HG02610 (cell line): ENCODE measurements around the gene LAMC1.

Experiments used
- ATAC-seq: cut with Tn5 transposase; IDR thresholded peaks from one replicate; pipeline ENCODE4 v1.9.1; 2021; ENCODE audit warnings: mild to moderate bottlenecking, moderate library complexity; ENCODE audit not compliant: unreplicated experiment

Gene LAMC1

DNA sequence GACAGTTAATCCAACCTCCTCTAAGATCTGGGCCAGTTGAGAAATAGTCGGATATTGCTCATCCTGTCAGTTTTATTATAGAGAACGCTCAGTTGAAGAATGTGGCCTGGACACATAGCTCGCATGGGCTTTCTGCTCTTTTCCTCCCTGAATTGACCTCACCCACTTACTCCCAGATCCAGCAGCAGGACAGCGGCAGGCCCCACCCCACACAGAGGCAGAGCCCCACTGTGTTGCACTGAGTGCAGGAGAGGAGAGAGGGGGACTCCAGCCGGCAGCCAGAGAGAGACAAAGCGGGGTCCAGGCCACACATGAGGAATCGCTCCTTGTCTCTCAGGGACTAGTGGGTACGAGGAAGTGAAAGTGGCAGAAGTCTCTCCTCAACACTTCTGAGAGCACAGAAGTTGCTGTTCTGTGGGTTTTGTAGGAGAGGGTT is 78.6 kb downstream of the LAMC1 start:
- no peak for ATAC-seq

DNA sequence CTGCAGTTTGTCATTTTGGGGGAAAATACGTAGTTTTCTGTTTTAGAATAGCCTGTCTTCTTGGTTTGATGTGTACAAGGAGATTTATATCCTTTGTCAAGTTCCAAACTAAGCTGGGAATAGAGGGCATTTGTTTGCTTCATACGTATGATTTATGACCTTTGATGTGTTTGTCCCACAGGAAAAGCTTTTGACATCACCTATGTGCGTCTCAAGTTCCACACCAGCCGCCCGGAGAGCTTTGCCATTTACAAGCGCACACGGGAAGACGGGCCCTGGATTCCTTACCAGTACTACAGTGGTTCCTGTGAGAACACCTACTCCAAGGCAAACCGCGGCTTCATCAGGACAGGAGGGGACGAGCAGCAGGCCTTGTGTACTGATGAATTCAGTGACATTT is 79.9 kb downstream of the LAMC1 start:
- ATAC-seq, result no peak

DNA sequence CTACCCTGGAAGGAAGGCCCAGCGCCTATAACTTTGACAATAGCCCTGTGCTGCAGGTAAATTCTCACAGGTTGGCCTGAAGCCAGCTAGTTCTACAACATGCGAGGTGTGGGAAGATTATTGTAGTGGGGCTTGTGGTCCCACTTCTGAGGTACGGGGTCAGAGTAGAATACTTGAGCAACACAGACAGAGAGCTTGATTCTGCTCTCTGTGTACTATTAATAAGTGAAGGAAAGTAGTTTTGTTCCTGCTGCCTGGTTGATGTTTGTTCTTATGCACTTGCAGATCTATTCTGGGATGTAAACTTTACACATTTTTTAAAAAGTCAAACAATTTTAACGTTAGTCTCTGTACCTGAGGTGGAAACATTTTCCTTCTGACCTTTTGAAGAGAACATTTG is 80.4 kb downstream of the LAMC1 start:
- ATAC-seq, result no peak

DNA sequence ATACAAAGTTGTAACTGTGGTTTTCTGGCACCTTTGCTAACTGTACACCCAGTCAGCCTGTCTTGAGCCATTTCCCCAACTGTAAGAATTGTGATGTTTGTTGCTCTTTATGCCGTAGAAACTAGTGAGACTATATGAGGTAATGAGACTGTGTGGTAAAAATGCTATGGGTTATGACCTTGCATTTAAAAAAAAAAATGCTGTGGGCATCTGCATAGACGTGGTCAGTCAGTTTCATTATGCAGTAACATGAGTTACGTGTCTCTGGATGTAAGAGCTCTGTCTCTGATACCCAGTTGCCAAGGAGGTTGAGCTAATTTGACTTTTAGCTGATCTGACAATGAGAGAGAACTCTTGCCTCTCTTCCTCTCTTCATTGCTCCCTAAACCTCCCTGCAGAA is 82.2 kb downstream of the LAMC1 start:
- ATAC-seq, result no peak

DNA sequence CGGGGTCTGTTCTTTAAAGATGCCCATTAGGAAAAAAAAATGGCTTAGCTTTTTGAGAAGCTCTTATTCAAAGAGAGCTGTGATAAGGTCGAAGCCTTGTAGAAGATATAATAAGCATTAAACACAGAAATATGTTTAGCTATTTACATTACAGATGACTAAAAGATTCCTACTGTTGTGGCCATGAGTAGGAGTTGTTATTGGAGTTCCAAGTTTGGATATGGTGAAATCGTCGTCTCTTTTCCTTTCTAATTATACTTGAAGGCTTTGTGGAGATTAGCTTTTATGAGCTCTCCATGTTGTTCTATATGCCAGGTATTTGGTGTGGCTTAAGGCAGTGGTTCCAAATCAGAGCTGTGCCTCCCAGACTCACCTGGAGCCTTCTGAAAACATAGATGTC is 82.9 kb downstream of the LAMC1 start:
- no peak for ATAC-seq

DNA sequence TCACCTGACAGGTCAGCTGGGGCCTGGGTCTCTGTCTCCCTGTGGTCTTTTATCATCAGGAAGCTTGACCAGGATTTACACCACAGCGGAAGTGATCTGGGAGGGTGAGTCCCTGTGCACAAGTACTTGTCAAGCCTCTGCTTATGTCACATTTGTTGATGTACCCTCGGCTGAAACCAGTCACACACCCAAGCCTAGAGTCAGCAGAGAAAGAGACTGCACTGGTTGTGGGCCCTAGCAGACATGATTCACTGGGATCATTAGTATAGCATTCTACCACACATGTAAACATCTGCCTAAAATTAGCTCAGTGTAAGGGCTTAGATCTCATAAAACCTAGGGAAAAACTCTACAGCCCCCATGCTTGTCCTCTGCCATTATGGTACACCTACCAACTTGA is 83.5 kb downstream of the LAMC1 start:
- ATAC-seq, result no peak

DNA sequence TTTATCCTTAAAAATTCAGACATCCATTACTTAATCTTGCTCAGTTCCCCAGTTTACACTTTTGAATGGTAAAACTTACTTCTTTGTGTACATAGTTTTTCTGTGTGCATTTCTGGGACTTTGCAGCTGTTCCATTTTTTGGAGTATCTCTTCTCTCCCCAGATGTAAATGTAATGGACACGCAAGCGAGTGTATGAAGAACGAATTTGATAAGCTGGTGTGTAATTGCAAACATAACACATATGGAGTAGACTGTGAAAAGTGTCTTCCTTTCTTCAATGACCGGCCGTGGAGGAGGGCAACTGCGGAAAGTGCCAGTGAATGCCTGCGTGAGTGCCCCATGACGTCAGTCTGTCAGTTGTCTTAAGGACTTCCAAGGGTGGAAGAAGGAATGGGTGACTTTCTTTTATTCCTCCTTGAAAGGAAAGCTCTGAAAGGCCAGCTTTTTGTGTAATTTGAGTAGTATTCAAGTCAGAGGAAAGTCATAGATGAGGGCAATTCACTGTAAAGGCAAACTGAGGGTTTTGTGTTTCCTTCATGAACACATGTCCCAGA is 87.2 kb downstream of the LAMC1 start:
- no peak for ATAC-seq

DNA sequence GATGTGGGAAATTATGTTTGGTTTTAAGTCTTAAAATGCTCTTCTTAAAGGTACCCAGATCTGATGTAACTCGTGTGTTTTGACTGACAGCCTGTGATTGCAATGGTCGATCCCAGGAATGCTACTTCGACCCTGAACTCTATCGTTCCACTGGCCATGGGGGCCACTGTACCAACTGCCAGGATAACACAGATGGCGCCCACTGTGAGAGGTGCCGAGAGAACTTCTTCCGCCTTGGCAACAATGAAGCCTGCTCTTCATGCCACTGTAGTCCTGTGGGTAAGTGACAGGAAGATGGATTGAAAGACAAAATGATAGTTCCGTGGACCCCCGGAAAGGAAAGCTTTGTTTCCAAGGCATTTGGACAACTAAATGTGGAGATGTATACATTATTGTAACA is 91.2 kb downstream of the LAMC1 start:
- ATAC-seq, result no peak

DNA sequence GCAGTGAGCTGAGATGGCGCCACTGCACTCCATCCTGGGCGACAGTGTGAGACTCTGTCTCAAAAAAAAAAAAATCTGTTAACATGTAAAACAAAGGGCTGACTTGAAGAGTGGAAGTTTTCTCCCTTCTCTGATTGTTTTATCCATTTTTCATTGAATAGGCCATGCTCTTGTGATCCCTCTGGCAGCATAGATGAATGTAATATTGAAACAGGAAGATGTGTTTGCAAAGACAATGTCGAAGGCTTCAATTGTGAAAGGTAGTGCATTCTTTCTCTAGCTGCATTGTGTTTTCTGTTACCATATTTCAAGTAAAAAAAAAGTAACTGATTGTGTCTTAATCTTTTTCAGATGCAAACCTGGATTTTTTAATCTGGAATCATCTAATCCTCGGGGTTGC is 93.2 kb downstream of the LAMC1 start:
- ATAC-seq, result no peak

DNA sequence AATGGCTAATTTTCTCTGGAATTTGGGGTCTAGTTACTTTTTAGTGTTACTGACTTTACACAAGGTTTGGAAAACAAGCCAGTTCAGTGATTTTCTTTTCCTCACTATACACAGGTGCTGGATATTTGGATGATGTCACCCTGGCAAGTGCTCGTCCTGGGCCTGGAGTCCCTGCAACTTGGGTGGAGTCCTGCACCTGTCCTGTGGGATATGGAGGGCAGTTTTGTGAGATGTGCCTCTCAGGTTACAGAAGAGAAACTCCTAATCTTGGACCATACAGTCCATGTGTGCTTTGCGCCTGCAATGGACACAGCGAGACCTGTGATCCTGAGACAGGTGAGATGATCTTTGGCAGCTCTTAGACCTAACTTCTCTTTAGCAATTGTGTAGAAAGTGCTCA is 98.4 kb downstream of the LAMC1 start:
- no peak for ATAC-seq

DNA sequence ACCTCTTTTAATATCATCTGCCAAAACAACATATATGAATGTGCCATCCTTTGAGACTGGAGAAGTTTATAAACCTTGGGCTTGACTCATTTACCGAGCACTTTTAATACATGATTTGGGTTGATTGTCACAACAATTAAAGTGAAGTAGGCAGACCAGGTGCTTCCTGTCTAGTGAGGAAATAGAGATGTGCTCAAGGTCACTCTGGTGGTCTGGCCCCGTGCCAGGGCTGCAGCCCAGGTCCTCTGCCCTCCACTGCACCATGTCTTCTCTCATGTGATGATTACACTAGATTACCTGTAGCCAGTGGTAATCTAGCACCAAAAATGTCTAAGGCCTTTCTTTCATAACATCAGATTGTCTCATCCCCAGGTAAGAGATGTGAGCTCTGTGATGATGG is 101.0 kb downstream of the LAMC1 start:
- ATAC-seq, result no peak

DNA sequence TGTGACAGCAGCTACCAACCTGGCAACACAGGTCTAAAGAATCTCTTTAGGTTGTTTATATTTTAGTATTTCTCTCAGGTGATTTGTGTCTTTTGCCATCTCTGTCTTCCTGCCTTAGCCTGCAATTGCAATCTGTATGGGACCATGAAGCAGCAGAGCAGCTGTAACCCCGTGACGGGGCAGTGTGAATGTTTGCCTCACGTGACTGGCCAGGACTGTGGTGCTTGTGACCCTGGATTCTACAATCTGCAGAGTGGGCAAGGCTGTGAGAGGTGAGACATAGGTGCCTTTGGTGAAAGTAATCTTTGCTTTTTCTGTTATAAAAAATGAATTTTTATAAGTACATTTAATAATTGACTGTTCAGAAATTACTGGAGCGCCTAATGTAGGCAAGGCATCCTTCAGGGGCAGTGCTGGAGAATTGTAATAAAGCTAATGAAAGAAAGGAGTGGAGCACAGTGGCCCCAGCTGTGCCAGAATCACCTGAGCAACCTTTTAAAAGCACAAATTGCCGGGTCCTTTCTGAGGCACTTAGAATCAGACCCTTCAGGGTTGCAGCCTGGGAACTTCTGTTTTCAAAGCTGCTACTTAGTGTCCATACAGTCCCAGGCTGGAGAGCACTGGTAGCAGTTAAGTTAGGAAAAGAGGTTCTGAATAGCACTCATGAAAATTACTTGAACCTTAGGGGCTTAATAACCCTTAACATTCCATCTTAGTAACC is 102.2 kb downstream of the LAMC1 start:
- ATAC-seq, result no peak

DNA sequence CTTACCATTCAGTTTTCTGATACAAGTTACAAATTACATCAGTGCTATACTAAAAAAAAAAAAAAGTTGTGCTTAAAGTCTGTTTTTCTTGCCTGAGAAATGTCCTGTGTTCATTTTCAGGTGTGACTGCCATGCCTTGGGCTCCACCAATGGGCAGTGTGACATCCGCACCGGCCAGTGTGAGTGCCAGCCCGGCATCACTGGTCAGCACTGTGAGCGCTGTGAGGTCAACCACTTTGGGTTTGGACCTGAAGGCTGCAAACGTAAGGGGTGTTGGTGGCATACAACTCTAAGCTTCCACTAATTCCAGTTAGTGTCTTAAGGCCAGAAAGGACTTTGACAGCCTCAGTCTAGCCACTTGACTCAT is 102.8 kb downstream of the LAMC1 start:
- ATAC-seq, result no peak

DNA sequence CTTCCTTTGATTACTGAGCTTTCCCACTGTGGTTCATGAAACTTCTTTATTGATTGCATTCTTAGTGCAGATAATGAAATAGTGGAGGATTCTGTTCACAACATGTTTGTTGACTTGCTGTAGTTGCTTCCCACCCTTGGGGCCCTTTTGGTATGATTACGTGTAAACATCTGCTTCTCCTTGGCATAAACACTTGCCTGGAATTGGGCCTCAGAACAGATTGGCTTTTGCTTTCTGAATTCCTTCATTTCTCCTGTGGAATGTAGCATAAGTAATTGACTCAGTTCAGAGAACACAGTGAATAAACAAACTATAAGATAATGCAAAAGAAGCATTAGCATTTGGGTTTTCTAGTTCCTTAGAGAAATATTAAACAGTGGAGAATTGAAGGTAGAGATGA is 103.3 kb downstream of the LAMC1 start:
- ATAC-seq, result no peak

DNA sequence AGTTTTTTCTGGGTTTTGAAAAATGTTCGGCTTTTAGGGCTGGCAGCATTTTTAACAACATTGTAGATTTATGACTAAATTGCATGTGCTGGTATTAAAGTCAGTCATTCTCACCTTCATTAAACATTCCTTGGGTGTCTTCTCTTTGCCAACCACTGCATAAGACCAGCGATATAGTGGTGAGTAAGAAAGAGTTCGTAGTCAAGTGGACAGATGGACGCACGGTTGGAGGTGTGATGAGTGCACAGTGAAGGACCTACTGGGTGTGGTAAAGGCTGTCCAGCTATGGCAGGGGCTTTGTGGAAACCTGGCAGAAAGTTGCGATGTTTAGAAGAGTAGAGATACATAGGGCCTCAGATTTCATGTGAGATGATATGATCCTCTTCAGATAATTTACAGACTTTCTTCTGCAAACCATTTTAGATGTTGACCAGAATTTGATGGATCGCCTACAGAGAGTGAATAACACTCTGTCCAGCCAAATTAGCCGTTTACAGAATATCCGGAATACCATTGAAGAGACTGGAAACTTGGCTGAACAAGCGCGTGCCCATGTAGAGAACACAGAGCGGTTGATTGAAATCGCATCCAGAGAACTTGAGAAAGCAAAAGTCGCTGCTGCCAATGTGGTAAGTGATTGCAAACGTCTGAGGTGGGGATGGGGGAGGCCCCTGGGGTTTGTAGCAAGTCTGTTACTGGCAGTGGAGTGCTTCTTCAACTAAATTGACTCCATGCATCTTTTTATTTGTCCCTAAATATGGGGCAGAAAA is 106.9 kb downstream of the LAMC1 start:
- ATAC-seq, result no peak

DNA sequence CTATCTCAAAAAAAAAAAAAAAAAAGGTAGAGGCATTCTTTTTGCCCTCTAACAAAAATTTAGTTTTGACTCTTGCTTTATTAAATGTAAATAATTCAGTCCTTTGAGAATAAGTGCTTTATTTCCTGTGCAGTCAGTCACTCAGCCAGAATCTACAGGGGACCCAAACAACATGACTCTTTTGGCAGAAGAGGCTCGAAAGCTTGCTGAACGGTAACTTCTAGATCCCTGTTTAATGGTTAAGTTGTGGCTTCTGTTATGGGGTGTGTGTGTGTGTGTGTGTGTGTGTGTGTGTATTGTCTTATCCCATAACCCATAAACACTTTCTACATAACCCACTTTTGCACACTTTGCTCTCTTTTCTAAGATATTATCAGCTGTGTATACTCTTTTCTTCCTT is 107.9 kb downstream of the LAMC1 start:
- ATAC-seq, result no peak

DNA sequence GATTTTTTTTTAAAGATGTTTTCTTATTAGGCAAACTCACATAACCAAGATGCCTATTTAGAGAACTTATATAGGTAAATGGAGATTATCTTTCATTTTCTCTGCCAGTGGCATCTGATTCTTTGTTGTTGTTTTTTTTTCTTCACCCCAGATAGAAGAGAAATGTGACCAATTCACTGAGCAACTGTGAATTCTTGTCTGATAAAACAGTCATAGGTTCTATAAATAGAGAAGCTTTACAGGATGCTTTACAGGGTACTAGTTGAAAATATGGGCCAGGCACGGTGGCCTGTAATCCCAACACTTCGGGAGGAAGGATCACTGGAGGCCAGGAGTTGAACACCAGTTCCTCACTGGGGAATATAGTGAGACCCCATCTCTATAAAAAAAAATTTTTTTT is 112.1 kb downstream of the LAMC1 start:
- ATAC-seq, result no peak

DNA sequence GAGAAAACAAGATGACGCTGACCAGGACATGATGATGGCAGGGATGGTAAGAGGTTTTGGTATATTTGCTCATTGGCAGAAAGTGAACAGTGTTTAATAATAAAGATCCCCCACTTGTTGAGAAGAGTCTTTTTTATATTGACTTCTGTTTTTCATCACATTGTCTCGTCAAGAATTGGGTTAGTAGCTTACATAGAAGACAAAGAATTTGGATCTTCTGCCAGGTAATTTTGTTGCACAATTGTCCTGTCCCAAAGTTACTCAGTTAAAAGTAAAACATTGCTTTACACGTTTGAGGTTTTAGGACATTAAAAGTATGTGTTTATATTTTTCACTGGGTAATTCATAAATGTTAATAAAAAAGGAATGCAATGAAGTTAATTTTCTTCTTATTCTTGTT is 114.6 kb downstream of the LAMC1 start:
- ATAC-seq, result no peak

DNA sequence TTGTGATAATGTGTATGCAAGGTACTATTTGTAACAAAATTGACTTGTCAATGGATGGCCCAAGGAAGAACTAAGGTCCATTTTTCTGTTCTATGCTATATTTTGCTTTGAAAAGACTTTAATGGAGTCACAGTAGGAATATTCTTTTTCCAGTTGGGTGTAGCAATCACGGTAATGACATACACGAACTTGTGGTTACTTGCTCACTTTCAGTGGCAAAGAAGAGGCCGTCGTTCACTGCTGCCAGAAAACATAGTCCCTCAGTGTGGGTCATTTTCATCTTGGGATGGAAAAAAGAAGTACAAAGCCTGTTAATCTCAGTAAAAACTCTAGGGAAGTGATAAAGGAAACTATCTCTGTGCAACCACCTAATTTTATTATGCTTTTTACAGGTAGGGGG is 115.1 kb downstream of the LAMC1 start:
- no peak for ATAC-seq

DNA sequence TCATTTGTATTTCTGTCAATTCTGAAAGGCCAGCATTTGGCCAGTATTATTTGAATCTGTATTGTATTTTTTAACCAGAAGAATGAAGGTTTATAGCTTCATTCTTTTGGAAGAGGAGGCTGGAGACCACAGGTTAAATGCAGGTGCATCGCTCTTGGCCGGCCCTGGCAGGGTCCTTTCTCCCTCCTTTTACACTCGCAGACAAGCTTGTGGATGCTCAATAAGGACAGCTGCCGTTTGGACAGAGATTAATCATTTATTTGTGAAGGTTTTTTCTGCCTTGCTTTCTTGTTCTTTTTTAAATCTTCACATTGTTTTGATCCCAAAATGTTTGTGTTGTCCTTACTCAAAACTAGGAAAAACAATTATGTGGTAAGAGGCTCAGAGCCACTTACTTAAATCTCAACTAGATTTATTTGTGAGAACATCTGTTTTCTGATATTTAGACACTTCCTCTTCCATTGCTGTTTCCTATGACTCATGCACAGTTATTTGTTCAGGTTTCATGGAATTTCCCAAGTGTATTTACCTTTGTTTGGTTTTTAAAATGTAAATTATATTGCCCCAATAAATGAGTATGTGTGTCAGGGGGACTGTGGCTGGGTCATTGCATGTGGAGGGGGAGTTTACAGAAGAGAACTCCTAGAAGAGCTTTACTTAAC is 116.2 kb downstream of the LAMC1 start:
- ATAC-seq, result peak; percentile 35

DNA sequence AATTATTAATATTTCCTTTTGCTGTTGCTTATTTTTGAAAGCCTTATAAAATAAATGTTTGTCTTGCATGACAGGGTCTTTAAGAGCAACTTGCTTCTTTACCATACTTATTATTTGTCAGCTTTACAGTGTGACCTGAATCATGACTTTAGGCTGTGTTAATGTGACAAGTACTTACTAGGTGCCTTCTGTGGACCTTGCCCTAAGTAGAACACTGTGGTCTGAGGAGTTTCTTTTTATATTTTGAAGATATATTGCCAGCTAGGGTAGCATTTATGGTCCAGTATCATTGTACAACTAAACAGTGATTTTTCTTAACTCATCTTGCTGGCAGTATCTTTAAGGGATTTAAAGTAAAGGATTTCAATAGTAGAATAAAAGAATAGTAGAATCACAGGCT is 117.4 kb downstream of the LAMC1 start:
- ATAC-seq, result no peak

DNA sequence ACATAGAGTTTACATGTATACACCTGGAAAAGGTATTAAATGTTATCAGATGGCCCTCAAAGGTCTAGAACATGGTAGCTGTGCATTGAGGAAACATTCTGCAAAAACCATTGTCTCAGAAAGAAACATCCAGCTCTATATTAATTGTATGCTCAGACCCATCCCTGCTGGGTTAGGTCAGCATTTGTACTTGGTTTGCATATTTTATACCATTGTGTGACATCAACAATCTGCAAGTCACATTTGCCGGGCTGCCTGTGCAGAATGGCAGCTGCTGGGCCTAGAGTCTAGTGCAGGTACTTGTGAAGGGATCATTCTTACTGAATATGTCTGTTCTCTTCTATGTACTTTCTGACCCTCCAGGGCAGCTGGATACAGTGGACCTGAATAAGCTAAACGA is 119.0 kb downstream of the LAMC1 start:
- ATAC-seq, result no peak
